Activated naive CD4-positive, alpha-beta T cell treated with anti-CD3 and anti-CD28 coated beads, Interleukin-2, amount 10 ng/mL, durations not matched to agents 7 days and 5 days (primary cell): ENCODE data around the gene ABCB4.

Experiments
- CTCF ChIA-PET: fragments of 350-600 bp; sonication (Branson Sonifier 250); formaldehyde crosslinking; loops from one replicate; lab custom pipeline; 2021; ENCODE audit warnings: antibody characterized with exemption; lab: Charles Lee
- DNase-seq: peaks from one replicate; pipeline ENCODE4 v3.0.0-alpha.2; 2020
- H3K27ac Mint-ChIP-seq: one replicate; pipeline ENCODE4 v1.8.0; 2021; ENCODE audit warnings: mild to moderate bottlenecking, moderate library complexity, mixed read lengths
- H3K27me3 Mint-ChIP-seq: one replicate; pipeline ENCODE4 v1.8.0; 2021; ENCODE audit warnings: mild to moderate bottlenecking, mixed read lengths
- H3K36me3 Mint-ChIP-seq: one replicate; pipeline ENCODE4 v1.8.0; 2021; ENCODE audit warnings: mixed read lengths
- H3K4me1 Mint-ChIP-seq: one replicate; pipeline ENCODE4 v1.8.0; 2021; ENCODE audit warnings: mixed read lengths
- H3K4me3 Mint-ChIP-seq: one replicate; pipeline ENCODE4 v1.8.0; 2021; ENCODE audit warnings: mild to moderate bottlenecking, moderate library complexity, mixed read lengths
- H3K9me3 Mint-ChIP-seq: one replicate; pipeline ENCODE4 v1.8.0; 2021; ENCODE audit warnings: mixed read lengths

The ABCB4 gene

DNA sequence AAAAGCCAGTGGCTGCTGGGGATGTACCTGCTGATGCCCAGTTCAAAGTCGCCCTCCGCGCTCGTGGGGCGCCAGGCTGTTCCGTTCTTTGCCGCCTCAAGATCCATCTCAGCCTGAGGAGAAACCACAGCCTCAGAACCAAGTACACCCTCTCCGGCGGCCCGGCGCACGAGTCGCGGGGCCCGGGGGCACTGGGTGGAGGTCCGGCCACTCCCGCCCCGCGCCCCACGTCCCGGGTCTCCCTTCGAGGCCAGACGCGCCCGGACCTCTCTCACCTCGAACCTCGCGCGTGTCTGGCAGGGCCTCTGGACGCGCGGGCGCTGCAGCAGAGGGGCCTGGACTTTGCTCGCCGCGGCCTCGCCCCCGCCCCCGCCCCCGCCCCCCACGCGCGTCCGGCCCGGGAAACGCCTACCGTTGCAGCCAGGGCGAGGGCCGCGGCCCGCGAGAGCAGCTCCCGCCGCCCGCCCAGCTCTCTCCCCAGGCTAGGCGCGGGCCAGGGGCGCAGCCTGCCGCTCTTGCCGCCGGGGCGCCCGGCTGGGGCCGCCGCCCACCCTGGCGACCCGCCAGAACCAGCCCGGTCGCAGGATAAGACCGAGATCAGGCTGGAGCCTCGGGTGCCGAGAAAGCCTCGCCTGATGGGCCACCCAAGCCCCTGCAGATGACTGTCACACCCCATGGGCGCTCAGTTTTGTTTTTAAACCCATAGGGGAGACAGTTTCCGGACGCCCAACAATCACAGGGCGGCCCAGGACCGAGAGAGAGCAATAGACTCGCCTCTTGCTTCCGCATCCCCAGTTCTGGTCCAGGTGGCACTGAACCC is at the start of gene ABCB4:
Gene ABCB4, minus strand, starts transcription at position 322 of the 820 bp plus-strand sequence. Its CDS starts 215 bp downstream, at position 107.
- H3K4me1 Mint-ChIP-seq = peaks cover 14% of the 10 kb centered on the region
- DNase-seq = no peak
- H3K36me3 Mint-ChIP-seq = no peaks in the 10 kb centered on the region
- H3K27ac Mint-ChIP-seq = no peak within 1 kb of the TSS
- no peaks in the 10 kb centered on the region for H3K9me3 Mint-ChIP-seq
- CTCF ChIA-PET = no interaction called here
- peak within 1 kb of the TSS; percentile 32 for H3K4me3 Mint-ChIP-seq
- H3K27me3 Mint-ChIP-seq = peaks cover 37% of the 10 kb centered on the region

DNA sequence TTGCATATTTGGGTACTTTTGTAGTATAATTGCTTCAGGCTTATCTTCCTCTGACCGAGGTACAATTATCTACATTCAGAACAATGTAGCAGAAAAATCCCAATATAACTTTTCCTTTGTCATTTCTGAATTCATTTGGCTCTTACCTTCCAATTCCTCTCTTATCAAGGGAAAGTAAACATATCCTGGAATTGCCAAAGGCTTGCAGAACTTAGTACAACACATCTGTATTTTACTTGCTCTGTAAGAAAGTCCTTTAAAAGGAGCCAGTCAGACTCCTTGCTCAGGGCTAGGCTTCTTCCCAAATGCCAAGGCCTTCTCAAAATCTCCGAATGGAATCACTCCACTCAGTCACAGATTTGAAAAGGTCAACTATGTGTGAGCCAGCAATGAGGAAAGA is 43.3 kb upstream of the ABCB4 start:
- no peak overlapping the region for H3K27ac Mint-ChIP-seq
- H3K27me3 Mint-ChIP-seq = no peaks in the 10 kb centered on the region
- H3K4me1 Mint-ChIP-seq = no peaks in the 10 kb centered on the region
- no peaks in the 10 kb centered on the region for H3K36me3 Mint-ChIP-seq
- no peaks in the 10 kb centered on the region for H3K9me3 Mint-ChIP-seq
- H3K4me3 Mint-ChIP-seq = no peak overlapping the region
- CTCF ChIA-PET = no interaction called here
- no peak for DNase-seq

DNA sequence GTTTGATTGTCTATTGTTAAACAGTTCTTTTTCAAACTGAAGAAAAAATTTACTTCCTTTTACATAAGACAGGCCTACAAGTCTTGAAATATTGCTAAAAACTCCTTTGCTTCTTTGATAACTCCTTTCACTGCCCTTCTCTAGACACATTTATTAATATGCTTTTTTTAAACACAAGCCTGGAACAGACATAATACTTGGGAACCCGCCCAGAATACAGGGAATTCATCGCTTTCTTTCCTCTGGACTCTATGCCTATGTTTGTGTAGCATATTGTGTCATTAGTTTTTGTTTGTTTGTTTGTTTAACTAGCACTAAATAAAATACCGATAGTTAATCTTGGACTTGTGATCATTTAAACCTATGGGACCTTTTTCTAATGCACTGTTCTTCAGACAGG is 42.4 kb upstream of the ABCB4 start:
- Mint-ChIP-seq H3K36me3 (no peaks in the 10 kb centered on the region), H3K27me3 (no peaks in the 10 kb centered on the region), H3K27ac (no peak overlapping the region), H3K4me3 (no peak overlapping the region), H3K9me3 (no peaks in the 10 kb centered on the region), H3K4me1 (no peaks in the 10 kb centered on the region)
- CTCF ChIA-PET = no interaction called here
- no peak for DNase-seq

DNA sequence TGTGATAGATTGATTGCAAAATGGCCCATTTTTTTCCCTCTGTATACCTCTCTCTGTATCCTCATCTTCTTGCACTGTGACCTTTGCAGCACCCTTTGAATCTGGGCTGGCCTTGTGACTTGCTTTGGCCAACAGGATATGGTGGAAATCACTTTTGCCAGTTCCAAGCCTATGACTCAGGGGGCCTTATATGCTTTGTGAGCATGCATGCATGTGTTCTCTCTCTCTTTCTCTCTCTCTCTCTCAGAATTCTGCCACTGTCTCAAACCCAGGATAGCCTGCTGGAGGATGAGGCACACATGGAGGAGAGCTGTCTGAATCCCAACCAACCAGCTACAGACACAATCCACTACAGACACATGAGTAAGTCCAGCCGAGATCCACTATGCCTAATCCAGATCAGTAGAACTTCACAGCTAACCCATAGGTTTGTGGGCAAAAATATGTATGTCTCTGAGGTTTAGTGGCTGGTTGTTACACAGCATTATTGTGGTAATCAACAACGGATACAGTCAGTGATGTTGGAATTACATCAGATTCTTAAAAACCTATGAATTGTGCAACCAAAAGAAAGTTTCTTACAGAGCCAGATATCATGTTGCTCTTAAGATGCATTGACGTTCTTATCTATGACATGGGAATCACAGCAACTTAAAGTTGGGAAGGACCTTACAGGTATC is 41.8 kb upstream of the ABCB4 start:
- Mint-ChIP-seq H3K27me3 (no peaks in the 10 kb centered on the region), H3K27ac (no peak overlapping the region), H3K4me1 (no peaks in the 10 kb centered on the region), H3K4me3 (no peak overlapping the region), H3K9me3 (no peaks in the 10 kb centered on the region), H3K36me3 (no peaks in the 10 kb centered on the region)
- DNase-seq = no peak
- CTCF ChIA-PET = interaction anchor here (0.5 kb wide), 1 partner anchor 603 kb away, joined by 3 read pairs; no protein-coding TSS in a partner anchor

DNA sequence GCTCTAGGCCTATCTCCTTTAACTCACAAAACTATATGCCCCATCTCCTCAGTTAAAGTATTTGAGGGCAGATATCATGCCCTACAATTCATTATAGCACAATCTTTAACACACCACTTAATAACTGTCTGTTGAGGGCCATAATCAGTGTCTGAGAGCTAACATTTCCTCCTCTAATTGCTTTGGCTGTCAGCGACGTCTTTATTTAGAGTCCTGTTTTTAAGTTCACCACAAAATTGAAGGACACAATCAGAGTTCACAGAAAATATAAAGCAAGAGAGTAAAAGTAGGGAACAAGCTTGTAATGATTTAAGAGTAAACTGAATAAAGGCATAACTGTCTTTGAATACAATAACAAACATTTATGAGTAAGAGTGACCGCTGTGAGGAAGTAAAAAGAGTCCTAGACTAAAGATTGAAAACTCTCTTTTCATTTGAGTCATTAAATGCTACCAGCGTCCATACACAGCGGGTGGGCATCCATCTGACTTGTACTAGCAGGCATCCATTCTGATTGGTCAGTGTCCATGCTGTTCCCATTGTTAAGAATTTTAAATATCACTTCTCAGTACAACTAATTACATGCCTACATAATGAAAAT is 38.4 kb upstream of the ABCB4 start:
- no peaks in the 10 kb centered on the region for H3K36me3 Mint-ChIP-seq
- H3K27me3 Mint-ChIP-seq = no peaks in the 10 kb centered on the region
- H3K4me1 Mint-ChIP-seq = peaks cover 5% of the 10 kb centered on the region
- DNase-seq = no peak
- no peak overlapping the region for H3K27ac Mint-ChIP-seq
- CTCF ChIA-PET = no interaction called here
- H3K4me3 Mint-ChIP-seq = no peak overlapping the region
- H3K9me3 Mint-ChIP-seq = no peaks in the 10 kb centered on the region

DNA sequence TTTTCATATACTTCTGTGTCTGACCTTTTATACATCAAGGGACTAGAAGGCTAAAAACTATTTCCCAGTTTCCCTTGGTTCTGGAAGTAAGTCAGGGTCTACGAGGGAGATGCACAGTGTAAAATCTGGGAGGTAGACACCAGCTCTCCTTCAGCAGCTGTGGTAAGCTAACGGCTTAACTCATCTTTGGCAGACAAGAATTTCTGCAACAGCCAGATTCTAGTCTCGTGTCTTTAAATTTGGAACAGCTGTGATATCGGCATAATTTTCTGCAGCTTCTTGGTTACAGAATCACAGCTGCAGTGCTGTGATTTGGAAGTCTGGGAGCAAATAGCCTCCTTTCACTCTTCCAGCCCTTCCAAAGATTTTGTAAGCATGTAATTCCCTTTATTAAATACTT is 37.4 kb upstream of the ABCB4 start:
- CTCF ChIA-PET = no interaction called here
- Mint-ChIP-seq H3K4me3 (no peak overlapping the region), H3K27ac (no peak overlapping the region), H3K36me3 (no peaks in the 10 kb centered on the region), H3K4me1 (peaks cover 5% of the 10 kb centered on the region), H3K27me3 (no peaks in the 10 kb centered on the region), H3K9me3 (no peaks in the 10 kb centered on the region)
- no peak for DNase-seq

DNA sequence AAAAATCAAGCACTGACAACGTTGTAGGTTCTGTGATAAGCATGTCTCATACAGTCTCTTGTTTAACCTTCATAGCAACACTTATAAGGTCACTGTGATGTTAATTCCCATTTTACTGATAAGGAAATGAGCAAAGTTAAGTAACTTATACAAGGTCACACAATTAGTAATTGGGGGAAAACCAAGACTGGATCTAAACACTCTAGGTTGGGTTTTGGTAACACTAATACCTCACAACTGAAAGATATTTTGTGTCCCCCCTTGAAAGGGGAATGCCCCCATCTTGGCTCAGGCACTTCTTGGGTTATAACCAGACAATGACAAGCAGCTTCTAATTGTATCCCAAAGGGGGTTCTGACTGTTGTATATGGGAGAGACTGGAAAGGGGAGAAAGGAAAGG is 36.0 kb upstream of the ABCB4 start:
- Mint-ChIP-seq H3K36me3 (no peaks in the 10 kb centered on the region), H3K4me3 (no peak overlapping the region), H3K4me1 (peaks cover 5% of the 10 kb centered on the region), H3K27ac (no peak overlapping the region), H3K9me3 (no peaks in the 10 kb centered on the region), H3K27me3 (no peaks in the 10 kb centered on the region)
- no peak for DNase-seq
- CTCF ChIA-PET = no interaction called here

DNA sequence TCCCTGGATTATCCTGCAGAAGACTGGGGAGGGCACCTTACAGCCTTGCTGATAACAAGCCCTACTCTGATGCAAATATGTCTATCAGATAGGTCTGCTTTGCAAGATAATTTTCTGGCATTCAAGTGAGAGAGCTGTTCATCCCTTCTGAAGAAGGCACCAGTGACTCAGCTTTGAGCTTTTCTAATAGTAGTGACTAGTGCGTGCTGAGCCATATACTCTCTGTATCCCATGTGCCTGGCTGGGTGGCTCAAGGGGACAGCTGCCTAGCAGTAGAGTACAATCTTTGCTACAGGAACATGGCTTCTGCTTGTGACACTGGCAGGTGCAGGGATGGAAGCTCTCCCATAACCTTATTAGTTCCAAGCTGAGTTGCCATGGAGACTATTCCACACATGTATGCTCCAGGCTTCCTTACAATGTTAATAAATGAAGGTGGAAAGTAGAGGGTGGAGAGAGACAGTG is 35.0 kb upstream of the ABCB4 start:
- CTCF ChIA-PET = no interaction called here
- H3K4me3 Mint-ChIP-seq = no peak overlapping the region
- H3K27ac Mint-ChIP-seq = no peak overlapping the region
- no peak for DNase-seq
- H3K9me3 Mint-ChIP-seq = no peaks in the 10 kb centered on the region
- no peaks in the 10 kb centered on the region for H3K36me3 Mint-ChIP-seq
- H3K27me3 Mint-ChIP-seq = no peaks in the 10 kb centered on the region
- peaks cover 13% of the 10 kb centered on the region for H3K4me1 Mint-ChIP-seq

DNA sequence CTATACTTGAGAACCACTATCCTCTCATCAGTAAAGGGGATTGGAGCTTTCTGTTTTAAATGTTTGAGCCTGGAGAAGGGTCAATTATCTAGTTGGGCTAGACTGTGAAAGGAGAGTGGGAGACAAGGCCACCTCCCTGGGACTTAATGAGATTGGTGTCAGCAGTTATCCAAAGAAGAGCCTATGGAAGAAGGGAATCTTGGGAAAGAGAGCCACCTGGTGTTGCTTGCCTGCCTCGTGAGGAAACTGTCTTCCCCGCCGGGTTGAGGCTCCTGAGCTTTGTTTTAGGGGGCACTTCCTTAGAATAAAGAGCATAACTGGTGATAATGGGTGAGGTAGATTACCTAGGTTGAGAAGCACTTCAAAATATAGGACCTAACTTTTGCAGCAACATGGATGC is 32.0 kb upstream of the ABCB4 start:
- no peak overlapping the region for H3K4me3 Mint-ChIP-seq
- H3K4me1 Mint-ChIP-seq = peaks cover 13% of the 10 kb centered on the region
- no peak overlapping the region for H3K27ac Mint-ChIP-seq
- no peaks in the 10 kb centered on the region for H3K36me3 Mint-ChIP-seq
- H3K27me3 Mint-ChIP-seq = no peaks in the 10 kb centered on the region
- CTCF ChIA-PET = interaction anchor here (0.7 kb wide), 1 partner anchor 30 kb away, joined by 3 read pairs; no protein-coding TSS in a partner anchor
- H3K9me3 Mint-ChIP-seq = no peaks in the 10 kb centered on the region
- DNase-seq = no peak

DNA sequence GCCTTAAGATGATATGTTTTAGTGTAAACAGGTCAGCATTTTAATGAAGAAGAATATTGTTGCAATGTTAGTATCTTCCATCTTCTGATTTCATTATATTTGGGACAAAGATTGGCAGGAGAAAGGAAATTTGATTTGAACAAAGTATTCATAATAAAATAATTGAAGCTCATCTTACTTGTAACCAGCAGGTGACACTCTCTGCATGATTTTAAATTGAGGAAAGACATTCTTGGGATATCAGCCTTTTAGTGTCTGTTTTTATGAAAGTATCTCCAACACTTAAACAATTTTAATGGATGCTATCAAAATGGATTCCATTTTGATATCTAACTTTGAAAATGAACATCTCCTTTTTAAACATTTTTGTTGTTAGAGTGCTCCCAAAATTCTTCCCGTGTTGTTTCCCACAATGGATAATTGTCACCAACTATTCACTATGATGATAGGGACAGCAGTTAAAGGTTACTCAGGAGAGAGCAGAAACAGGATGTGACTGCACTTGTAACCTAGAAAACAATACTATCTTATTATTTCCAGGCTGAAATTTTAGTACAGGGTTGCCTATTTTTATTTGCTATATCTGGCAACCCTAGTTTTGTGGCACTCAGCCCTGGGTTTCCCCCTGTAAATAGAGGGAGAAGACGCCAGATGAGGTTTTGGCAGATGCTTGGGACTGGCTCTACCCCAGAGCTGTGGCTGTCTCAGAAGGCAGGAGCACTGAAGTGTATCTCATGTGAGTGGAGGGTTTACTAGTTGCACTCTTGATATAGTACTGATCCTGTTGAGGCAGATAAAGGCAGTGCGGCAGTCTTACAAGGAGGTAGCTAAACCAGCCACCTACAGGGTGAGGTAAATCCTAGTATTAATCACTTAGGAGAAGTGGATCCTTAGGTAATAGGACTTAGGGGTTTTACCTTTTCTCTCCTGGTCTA is 31.0 kb upstream of the ABCB4 start:
- H3K4me1 Mint-ChIP-seq = peaks cover 13% of the 10 kb centered on the region
- no peaks in the 10 kb centered on the region for H3K36me3 Mint-ChIP-seq
- no peak overlapping the region for H3K4me3 Mint-ChIP-seq
- CTCF ChIA-PET = interaction anchor here (0.9 to 1.7 kb wide), 7 partner anchors 66 to 663 kb away, joined by 3 to 5 read pairs (median 3); partner anchors contain the start of gene ABCB1
- no peaks in the 10 kb centered on the region for H3K9me3 Mint-ChIP-seq
- DNase-seq = no peak
- no peaks in the 10 kb centered on the region for H3K27me3 Mint-ChIP-seq
- no peak overlapping the region for H3K27ac Mint-ChIP-seq

DNA sequence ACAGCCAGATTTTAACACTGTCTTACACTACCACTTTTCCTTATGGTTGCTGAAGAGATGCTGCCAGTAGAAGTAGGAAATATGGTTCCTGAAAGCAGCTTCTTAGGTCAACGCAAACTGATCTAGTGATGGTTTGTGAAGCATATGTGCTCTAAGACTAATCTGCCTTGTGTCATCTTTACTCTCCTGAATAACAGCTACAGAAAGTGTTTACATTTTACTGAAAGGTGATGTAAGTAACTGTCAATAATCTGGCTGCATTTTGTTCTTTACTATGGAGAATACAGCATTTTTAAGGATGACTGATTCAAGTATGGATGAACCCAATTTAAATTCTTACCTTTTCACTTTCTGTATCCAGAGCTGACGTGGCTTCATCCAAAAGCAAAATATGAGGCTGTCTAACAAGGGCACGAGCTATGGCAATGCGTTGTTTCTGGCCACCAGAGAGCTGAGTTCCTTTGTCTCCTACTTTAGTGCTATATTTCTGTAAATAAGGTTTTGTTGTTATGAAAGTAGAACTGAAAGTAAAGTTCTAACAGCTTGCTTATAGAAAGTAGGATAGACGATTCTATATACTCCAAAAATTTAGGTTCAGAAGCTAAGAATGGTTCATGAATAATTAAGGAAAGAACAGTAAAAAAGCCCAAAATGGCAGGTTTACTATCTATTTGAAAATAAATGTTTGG is 30.2 kb upstream of the ABCB4 start:
- Mint-ChIP-seq H3K4me1 (peaks cover 13% of the 10 kb centered on the region), H3K9me3 (no peaks in the 10 kb centered on the region), H3K4me3 (no peak overlapping the region), H3K27me3 (no peaks in the 10 kb centered on the region), H3K27ac (no peak overlapping the region), H3K36me3 (no peaks in the 10 kb centered on the region)
- DNase-seq = no peak
- CTCF ChIA-PET = interaction anchor here (0.9 to 1.7 kb wide), 7 partner anchors 66 to 664 kb away, joined by 3 to 5 read pairs (median 3); partner anchors contain the start of gene ABCB1

DNA sequence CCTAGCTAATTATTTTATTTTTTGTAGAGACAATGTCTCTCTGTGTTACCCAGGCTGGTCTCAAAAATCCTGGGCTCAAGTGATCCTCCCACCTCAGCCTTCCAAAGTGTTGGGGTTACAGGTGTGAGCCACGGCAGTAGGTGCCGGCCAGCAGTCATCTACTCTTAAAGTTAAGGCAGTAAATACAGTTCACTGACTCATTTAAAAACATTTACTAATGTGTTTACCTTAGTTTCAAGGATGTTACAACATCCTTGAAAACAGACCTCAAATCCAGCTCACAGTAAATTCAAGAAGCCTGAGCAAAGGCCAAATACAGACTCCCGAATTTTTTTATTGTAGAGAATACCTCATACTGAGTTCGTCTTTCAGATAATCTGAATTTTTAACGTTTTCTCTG is 29.6 kb upstream of the ABCB4 start:
- H3K4me1 Mint-ChIP-seq = peaks cover 11% of the 10 kb centered on the region
- H3K9me3 Mint-ChIP-seq = no peaks in the 10 kb centered on the region
- CTCF ChIA-PET = interaction anchor here (1.1 to 1.7 kb wide), 4 partner anchors 65 to 637 kb away, joined by 3 to 4 read pairs (median 3); no protein-coding TSS in a partner anchor
- H3K36me3 Mint-ChIP-seq = no peaks in the 10 kb centered on the region
- H3K4me3 Mint-ChIP-seq = no peak overlapping the region
- DNase-seq = no peak
- H3K27ac Mint-ChIP-seq = no peak overlapping the region
- H3K27me3 Mint-ChIP-seq = no peaks in the 10 kb centered on the region

DNA sequence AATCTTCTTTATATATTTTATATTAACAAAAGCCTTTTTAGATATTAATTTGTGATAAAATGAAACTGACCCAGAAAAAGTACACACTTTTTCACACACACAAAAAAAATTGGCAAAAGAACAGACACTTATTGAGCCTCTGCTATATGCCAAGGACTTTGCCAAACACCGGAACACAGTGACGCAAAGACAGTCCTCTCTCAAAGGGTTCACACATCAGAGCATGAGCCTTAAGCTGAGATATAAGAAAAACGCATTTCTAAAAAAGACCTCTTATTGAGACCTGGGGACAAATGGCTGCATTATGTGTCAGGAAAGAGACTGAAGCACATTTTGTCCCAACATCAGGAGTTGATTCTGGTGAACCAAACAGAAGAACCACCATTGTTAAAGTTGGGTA is 24.0 kb upstream of the ABCB4 start:
- DNase-seq = no peak
- Mint-ChIP-seq H3K36me3 (no peaks in the 10 kb centered on the region), H3K27ac (no peak overlapping the region), H3K4me3 (no peak overlapping the region), H3K4me1 (no peaks in the 10 kb centered on the region), H3K9me3 (no peaks in the 10 kb centered on the region), H3K27me3 (no peaks in the 10 kb centered on the region)
- CTCF ChIA-PET = no interaction called here
